ENCODE results near the gene GYPC. TPM values are rescaled to one million over a fixed set of nuclear protein-coding genes. Genes with fewer than 3 reads are reported as not detected.
"Not testable (repeated sequence)": the region's sequence is repeated elsewhere in the genome, so short reads cannot be mapped to it uniquely, and the experiment has no call there.

Gene GYPC, protein sequence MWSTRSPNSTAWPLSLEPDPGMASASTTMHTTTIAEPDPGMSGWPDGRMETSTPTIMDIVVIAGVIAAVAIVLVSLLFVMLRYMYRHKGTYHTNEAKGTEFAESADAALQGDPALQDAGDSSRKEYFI
- 377 and 661 TPM in 2 replicates for total RNA-seq

DNA sequence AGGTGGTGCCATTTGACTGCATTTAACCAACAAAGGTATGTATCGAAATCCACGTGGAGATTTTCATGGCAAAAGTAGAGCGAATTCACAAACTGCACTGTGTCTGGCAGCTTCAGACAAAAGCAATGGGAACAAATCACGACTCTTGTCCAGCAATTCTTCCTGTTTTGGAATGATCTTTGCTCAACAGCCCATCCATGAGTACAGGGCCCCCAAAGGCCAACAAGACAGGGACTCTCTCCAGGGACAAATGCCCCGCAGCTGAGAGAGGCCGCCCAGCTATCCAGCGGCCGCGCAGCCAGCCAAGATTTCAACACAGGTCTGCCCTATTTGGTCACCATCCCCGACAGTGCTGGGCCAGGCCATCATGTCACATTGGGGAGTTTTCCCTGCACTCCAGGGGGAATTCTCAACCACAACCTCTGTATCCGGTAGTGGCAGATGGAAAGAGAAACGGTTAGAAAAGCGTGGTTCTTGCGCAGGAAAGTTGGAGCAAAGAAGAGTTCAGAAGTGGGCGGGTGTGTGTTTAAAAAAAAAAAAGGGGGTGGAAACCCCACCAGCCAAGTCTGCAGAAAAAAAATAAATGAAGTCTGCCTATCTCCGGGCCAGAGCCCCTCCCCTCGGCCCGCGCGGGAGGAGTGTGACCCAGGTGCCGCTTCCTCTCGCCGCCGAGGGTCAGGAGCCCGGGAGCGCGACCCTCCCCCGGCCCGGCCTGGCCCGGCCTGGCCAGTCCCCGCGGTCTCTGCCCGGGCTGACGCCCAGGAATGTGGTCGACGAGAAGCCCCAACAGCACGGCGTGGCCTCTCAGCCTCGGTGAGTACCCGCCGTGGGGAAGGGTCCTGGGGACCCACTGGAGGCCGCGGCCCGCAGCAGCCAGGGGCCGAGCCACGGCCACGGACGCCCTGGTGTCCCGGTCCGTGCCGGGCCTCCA lies at the start of gene GYPC:
Gene GYPC, plus strand, starts transcription at position 659 of the 931 bp plus-strand sequence. Its CDS starts 106 bp downstream, at position 765.
- peak; percentile 74 to 91 for DNase-seq (ENCODE audit: low read depth in 2 of 2)

DNA sequence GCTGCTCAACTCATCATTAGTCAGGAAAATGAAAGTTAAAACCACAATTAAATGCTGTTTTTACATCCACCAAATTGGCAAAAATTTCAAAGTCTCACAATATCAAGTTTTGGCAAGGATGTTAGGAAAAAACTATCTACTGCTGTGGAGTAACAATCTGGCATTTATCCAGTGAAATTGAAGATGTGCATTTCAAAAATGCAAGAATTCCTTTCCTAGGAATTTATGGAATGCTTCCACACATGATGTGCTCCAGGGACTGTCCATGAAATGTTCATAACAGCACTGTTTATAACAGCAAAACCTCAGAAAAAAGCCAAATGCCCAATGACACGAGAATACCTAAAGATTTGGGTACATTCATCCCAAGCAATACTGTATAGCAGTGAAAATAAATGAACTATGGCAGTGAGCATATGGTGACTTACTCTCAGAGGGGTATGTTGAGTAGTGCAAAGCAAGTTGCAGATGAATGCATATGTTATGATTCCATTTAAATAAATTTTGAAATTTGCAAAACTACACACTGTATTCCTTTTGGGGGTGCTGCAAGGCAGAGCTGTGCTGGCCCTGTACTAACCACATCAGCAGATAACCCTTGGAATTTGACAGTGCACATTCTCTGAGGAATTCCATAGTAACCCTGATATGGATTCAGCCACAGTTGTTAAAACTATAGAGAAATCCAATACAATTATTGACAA lies 41.3 kb upstream of the GYPC start:
- peak; percentile 30 to 69 for DNase-seq (ENCODE audit: low read depth in 2 of 2)

DNA sequence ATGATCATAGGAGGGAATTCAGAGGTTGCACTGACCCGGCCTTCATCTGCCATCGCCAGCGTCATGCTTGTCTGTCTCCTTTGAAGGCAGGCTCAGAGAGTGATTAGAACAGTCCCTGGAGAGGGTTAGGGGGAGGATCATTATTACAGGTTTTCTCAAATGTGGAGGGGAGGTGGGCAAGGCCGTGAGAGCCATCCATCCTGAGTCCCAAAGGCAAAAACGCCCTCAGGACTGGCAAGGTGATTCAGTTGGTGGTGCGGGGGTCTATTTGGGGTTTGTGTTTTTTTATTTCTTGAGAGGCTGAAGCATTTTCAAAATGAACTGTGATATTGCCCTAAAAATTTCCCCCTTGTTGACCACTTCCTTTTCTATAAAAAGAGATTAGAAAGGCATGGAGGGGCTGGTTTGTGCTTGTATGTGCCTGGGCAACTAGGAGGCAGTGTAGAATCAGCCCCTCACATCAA lies 39.3 kb upstream of the GYPC start:
- no peak for DNase-seq (ENCODE audit: low read depth in 2 of 2)

DNA sequence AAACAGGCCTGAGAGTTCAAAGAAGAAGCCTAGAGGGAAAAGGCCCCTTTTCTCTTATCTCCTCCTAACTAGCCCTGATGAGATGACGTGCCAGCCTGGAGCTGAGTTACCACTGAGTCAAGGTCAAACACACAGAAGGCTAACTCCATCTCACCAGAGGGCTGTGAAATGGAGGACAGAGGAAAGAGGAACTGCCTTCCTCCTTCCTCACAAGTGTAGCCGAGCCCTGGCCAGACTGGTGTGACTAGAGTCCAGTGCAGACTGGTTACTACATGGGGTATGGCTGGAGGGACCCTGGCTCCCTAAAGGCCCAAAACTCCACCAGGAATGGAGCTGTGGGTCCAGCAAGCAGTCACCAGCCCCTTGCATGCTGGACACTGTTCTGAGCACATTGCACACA lies 35.7 kb upstream of the GYPC start:
- no peak for DNase-seq (ENCODE audit: low read depth in 2 of 2)

DNA sequence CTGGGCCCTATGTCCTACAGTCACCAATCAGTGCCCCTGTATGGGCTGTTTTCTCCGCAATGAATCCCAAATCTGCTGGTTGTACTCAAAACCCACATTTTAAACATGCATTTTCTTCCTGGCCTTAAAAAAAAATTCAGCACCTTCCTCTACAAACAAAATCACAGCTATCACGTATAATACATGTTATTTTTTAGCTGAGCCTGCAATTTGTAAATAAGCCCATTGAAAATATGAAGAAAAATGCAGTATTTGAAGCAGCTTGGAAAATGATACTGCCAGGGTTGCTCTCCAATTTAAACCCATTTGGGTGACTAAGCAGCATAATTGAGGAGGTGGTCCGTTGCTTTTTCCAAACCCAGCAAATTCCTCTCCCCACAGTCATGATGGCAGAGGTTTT lies 33.0 kb upstream of the GYPC start:
- DNase-seq (ENCODE audit: low read depth in 2 of 2) = no peak

DNA sequence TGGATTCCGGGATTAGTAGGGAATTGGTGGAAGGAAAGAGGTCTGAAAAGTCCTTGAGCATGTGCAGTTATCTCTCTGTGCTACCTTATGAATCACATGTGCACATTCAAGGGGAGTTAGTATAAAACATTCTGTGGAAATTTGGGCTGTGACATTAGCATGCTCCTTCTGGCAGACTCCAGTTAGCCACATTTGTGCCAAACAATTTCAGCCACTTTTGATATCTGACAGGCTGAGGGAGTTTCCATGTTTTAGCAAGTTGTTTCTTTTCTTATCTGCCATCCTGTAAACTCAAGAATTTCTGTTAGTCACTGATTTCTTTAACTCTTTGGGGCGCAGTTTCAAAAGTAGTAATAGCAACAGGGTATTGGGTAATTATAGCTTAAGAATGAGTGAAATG lies 28.3 kb upstream of the GYPC start:
- no peak for DNase-seq (ENCODE audit: low read depth in 2 of 2)

DNA sequence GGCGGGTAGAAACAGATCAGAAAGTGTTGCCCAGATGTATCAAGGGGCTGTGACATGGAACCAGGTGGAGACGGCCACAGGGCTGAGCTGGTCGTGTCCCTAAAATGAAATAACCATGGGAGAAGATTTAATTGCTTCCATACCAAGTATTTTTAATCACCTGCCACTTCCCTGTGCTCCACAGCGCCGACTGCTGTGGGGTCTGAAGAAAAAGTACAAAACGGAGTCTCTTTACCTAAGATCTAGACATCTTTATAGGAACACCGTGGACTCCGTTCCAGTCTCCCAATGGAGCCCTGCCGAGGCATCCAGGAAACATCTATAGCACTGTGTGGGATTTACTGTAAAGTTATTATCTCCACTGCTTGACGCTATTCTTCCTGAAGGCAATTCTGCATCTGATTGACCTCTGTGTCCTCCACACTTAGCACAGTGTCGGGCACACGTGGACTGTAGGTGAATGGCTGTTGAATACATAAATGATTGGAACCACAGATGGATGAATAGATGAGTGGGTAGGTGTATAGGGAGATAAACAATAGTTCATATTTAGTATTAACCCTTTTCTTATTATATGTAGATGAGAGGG lies 21.6 kb upstream of the GYPC start:
- DNase-seq (ENCODE audit: low read depth in 2 of 2) = peak in 1 of 2 donors; percentile 47

DNA sequence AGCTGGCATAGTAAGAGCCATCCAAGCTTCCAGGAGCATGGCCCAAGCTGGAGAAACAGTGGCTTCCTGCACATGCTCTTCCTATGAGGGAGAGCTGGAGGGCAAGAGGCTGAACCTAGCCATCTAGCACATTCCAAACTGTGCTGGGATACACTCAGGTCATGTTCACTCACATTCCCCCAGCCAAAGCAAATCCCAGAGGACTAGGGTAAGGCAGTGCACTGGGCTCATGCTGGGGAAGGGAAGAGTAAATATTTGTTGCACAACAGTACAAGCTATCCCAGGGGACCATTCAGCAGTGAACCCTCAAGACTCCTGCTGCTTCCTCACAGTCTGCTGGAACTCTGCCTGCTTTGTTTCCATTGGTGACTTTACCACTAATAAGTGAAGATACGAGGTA lies 20.7 kb upstream of the GYPC start:
- DNase-seq (ENCODE audit: low read depth in 2 of 2) = no peak

DNA sequence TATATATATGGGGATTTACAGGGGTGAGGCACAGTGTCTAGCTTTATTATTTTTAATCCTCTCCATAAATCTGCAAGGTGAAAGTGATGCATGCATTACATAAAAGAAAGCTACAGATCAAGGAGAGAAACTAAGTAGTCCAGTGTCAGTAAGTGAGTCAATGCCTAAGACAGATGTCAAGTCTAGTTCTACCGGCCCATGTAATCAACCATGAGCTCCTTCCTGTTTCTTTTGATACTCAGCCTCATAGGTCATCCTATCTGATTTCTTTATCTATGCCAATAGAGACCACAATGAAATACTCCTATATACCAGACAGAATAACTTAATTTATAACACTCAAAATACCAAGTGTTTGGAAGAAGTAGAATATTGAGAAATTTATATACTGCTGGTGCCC lies 20.2 kb upstream of the GYPC start:
- no peak for DNase-seq (ENCODE audit: low read depth in 2 of 2)

DNA sequence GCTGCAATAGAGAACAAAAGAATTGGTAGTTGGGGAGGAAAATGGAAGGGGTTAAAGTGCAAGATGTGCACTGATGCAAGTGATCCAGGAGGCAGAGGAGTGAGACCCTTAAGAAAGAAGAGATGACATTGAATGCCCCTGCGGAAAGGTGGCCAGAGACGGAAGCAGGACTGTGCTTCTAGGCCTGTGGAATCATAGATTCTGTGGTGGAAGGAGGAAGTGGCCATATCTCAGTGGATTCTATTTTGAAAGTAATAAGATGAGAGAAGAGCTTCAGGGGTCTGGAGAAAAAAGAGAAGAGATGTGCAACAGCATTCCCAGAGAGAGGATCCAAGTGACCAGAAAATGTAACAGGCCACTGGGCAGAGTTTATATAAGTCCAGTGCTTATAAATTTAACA lies 18.6 kb upstream of the GYPC start:
- no peak for DNase-seq (ENCODE audit: low read depth in 2 of 2)

DNA sequence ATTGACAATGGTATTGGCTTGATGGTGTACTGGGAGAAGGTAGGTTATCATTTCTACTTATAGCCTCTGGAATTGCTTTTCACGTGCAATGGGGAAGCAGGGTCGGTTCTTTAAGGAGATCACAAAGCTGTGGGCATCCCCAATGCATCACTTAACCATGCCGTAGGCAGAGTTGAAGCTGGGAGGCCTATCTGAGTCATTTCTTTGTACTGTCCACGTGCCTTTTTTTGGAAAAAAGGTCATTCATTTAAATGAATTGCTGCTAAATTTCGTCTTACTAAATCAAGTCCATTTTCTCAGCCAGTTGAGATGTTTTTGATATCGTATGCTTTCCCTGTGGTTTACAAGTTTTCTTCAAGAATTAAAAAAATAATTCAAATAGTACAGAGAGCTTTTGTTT lies 17.2 kb upstream of the GYPC start:
- no peak for DNase-seq (ENCODE audit: low read depth in 2 of 2)

DNA sequence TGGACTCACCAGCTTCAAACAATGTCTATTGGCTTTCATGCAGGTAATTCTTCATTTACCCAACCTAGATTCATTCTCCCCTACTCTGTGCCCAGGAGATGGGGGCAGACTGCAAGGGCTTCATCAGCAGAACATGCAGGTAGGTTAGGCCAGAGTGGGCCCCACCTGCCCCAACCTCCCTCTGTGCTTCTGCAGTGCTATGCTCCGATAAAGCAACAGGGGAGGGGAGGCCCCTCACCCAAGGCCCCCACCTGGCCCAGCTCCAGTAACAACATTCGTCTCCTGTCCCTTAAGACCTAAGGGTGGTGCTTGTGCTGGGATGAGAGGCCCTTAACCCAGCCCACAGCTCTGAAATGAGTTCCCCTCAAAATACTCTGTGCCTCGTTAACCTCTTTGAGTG lies 16.7 kb upstream of the GYPC start:
- no peak for DNase-seq (ENCODE audit: low read depth in 2 of 2)

DNA sequence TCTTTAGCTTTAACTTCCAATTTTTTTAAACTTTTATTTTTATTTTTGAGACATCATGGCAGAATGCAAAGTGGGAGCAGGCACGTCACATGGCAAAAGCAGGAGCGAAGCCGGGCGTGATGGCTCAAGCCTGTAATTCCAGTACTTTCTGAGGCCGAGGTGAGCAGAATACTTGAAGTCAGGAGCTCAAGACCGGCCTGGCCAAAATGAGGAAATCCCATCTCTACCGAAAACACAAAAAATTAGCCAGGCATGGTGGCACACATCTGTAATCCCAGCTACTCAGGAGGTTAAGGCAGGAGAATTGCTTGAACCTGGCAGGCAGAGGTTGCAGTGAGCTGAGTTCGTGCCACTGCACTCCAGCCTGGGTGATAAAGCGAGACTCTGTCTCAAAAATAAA lies 14.7 kb upstream of the GYPC start:
- DNase-seq (ENCODE audit: low read depth in 2 of 2) = not testable (repeated sequence)

DNA sequence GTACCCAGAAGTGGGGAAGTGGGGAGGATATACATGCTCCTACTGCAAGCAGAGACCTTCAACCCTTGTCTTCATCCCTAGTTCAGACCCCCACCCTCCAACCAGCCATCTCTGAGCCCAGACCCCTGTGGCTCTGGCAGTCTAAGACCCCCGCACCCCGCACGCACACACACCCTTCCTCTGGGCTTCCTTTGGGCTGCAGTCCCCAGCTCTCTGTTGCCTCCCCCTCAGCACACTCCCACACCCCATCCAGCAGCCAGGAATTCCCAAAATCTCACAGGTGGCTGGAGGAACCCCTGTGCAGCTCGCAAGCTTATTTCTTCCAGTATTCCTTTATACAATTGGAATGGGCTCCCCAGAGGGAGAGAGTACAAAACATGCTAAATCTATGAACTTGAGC lies 13.9 kb upstream of the GYPC start:
- DNase-seq (ENCODE audit: low read depth in 2 of 2) = no peak

DNA sequence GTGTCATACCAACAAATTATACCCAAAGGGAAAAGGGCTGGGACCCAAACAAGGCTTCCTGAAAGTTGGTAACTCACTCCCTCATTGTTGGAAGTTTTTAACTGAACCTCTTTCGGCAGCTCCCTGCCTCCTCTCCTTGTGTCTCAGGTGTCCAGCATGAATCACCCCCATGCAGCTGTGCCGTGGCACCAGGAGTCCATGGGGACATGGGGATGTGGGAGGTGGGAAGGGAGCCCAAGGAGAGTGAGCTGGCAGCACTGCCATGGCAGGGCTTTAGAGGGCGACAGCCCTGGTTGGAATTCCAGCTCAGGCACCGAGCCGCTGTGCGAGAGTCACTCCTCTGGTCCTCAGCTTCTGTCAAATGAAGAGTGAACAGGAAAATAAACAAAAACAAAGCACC lies 12.5 kb upstream of the GYPC start:
- DNase-seq (ENCODE audit: low read depth in 2 of 2) = no peak

DNA sequence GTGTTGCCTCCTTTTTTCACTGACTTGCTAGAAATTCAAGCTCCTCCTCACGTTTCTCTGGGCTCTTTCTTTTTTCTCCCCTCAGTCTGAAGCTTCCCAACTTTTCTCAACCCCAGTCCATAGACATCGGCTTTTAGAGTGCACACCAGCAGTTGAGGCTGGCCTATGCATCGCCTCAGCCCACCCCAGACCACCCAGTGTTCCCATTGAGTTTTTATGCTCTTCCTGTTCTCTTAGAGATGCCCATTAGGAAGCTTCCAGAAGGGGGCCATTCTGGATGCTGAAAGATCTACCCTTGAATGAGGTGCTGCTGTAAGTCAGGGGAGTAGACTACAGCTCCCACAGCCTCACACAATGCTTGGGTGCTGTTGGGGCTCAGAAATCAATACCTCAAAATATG lies 12.0 kb upstream of the GYPC start:
- no peak for DNase-seq (ENCODE audit: low read depth in 2 of 2)

DNA sequence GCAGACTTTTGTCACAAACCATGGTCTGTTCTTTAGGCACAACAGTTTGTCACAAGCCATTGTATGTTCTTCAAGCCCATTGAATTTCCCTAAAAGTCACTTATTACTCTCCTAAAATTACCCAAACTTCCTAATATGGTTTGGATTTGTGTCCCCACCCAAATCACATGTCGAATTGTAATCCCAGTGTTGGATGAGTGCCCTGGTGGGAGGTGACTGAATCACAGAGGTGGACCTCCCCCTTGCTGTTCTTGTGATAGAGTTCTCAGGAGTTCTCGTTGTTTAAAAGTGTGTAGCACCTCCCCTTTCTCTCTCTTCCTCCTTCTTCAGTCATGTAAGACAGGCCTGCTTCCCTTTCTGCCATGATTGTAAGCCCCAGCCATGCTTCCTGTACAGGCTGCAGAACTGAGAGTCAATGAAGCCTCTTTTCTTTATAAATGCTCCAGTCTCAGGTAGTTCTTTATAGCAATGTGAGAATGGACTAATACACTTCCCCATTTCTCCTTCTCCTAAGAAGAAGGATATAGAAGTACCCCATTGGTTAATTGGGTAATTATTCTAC lies 11.2 kb upstream of the GYPC start:
- no peak for DNase-seq (ENCODE audit: low read depth in 2 of 2)

DNA sequence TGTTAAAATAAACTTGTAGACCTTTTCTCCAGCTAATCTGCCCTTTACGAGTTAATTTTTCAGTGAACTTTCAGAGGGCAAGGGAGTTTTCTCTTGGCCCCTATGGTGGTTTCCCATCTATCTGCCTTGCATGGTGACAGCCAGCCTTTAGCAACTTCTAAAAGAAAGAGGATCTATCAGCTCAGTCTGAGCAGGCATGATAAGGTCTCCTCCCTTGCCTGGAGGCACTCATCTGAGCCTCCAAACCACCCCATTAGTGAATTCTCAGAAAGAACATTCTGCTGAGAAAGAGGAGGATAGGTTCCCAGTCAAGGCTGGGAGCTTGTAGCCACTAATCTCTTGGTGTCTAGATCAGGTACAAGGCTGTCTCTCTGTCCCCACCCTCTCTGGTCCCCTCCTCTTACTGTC lies 10.7 kb upstream of the GYPC start:
- no peak for DNase-seq (ENCODE audit: low read depth in 2 of 2)

DNA sequence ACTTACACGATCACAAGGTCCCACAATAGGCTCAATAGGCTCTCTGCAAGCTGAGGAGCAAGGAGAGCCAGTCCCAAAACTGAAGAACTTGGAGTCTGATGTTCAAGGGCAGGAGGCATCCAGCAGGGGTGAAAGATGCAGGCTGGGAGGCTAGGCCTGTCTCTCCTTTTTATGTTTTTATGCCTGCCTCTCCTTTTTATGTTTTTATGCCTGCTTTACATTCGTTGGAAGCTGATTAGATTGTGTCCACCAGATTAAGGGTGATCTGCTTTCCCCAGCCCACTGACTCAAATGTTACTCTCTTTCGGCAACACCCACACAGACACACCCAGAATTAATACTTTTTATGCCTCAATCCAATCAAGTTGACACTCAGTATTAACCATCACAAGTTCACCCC lies 9.9 kb upstream of the GYPC start:
- no peak for DNase-seq (ENCODE audit: low read depth in 2 of 2)

DNA sequence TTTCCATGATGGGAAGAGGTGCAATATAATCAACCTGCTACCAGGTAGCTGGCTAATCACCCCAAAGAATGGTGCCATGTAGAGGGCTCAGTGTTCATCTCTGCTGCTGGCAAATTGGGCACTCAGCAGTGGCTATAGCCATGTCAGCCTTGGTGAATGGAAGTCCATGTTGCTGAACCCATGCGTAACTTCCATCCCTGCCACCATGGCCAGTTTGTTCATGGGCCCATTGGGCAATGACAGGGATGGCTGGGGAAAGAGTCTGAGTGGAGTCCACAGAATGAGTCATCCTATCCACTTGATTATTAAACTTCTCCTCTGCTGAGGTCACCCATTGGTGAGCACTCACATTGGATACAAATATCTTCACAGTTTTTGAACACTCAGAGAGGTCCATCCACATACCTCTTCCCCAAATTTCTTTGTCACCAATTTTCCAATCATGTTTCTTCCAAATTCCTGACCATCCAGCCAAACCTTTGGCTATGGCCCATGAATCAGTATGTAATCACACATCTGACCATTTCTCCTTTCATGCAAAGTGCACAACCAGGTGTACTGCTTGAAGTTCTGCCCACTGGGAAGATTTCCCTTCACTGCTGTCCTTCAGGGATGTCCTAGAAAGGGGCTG lies 8.1 kb upstream of the GYPC start:
- DNase-seq (ENCODE audit: low read depth in 2 of 2) = not testable (repeated sequence)

DNA sequence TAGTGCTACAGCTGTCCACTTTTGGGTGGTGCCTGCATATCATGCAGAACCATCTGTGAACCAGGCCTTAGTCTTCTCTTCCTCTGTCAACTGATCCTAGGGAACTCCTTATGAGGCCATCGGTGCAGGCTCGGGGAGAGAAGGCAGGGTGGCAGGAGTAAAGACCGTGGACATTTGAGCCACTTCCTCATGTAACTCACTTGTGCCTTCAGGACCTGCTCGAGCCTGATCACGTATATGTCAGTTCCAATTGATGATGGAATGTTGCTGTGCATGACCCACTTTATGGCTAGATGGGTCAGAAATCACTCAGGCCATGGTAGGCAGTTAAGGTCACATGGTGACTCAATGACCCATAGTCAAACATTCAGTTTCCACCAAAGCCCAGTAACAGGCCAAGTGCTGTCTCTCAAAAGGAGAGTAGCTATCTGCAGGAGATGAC lies 7.6 kb upstream of the GYPC start:
- not testable (repeated sequence) for DNase-seq (ENCODE audit: low read depth in 2 of 2)

Data from dermis microvascular lymphatic vessel endothelial cell (primary cell).